Stimulated activated naive CD8-positive, alpha-beta T cell treated with anti-CD3 and anti-CD28 coated beads, Interleukin-15, Interleukin-2, amounts not matched to agents 100 U/mL and 50 U/mL, for 24 hours (primary cell): ENCODE data around the gene MKX.

Experiments used
- ATAC-seq: fragments of 150-1000 bp; cut with Tn5 transposase; one replicate; pipeline ENCODE4 v1.10.0; 2021
- DNase-seq: peaks from one replicate; pipeline ENCODE4 v3.0.0; 2021

The MKX gene, protein sequence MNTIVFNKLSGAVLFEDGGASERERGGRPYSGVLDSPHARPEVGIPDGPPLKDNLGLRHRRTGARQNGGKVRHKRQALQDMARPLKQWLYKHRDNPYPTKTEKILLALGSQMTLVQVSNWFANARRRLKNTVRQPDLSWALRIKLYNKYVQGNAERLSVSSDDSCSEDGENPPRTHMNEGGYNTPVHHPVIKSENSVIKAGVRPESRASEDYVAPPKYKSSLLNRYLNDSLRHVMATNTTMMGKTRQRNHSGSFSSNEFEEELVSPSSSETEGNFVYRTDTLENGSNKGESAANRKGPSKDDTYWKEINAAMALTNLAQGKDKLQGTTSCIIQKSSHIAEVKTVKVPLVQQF

DNA sequence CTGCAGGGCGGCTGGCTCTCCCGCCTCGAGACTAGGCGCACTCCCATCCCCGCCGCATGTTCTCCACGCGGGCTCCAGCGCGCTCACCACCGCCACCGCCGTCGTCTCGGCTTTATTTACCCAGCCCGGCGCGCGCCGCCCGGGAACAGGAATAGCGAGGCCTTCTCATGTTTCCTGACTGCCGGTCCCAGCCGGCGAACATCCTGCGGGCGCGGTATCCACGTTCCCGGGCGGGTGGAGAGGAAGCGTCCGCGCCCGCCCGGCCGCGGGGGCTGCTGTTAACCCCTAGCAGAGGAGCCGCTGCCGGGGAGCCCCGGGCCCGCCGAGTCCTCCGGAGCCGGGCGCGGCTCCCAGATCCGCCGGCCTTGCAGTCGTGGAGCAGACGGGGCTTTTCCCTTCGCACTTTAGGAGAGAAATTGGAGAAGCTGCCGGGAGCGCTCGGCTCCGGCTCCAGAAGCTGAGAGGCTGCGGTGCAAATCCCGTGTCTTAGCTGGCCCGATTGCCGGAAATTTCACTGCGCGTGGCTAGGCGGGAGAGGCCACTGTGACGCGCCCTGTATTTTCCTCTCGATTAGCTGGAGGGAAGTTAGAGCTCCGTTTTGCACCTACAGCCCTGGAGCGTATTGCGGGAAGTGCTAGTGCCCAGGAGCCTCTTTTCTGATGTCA is at the start of gene MKX:
MKX (minus strand) TSS at position 88 of the 665 bp plus-strand sequence. CDS start 2,404 bp downstream, outside the sequence.
- DNase-seq: peak; percentile 36
- ATAC-seq: no peak

DNA sequence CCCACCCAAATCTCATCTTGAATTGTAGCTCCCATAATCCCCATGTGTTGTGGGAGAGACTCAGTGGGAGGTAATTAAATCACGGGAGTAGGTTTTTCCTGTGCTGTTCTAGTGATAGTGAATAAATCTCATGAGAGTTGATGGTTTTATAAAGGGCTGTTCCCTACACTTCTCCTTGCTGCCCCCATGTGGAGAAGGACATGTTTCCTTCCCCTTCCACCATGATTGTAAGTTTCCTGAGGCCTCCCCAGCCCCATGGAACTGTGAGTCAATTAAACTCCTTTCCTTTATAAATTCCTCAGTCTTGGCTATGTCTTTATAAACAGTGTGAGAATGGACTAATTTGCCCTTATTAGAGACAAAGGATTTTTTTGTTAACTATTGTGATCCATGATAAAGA is 48.5 kb upstream of the MKX start:
- ATAC-seq: no peak
- no peak for DNase-seq

- DNase-seq (no peak), ATAC-seq (no peak)
Measured at GRCh38 chr10:27792216-27792615, 46.6 kb upstream of the MKX start.

DNA sequence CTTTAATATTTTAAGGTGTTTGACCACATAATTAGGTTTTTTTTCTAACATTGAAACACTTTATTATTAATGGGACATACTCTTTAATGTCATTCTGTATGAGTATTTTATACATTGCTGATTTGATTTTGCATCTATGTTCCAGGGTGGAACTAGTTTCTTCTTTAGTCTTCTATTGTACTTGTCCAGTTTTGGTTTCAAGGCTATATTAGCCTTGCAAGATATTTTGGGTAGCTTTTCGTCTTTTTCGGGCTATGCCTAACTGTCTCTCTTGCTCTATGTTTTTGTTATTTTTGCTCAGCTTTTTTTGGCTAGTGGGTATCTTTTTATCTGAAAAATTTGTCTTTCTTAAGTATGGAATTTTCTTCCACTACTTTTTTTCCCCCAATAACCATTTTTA is 38.7 kb upstream of the MKX start:
- ATAC-seq (no peak), DNase-seq (no peak)

DNA sequence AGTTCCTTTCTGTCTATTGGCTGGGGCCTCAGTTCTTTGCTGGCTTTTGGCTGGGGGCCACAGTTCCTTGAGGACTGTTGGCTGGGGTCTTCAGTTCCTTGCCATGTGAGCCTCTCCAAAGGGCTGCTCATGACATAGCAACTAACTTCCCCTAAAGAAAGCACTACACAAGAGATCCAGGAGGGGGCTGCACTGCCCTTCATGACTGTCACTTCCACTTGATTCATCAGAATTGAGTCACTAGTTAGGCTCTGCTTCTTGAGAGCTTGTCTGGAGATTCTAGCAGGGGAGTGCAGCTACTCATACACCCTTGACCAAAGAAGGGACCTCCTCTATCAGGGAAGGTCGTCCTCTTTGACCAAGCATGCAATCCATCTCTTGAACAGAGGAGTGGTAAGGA is 38.0 kb upstream of the MKX start:
- DNase-seq: peak; percentile 13
- peak; percentile 88 for ATAC-seq

DNA sequence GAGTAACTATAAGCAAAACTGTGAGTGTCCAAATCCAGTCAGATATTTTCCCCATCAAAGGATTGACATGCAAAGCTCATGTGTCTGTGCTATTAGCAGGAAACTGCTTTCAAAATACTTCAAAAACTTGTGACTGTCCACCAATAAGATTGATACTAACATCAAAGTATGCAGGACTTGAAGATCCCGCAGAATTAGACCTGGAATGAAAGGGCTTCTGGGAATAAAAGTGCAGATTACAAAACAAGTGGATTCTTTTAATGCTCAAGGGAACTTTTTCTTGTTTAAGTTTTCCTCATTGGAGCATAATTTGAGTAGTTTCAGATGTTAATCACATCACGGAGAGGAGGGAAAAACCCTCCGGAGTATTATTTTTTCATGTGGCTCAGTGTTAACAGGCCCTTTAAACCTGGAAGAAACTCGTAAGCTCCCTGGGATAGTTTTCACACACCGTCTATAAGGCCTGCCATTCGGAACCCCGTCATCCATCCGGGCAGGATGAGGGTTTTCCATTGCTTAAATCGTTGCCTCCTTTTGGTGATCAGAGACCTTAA is 33.9 kb upstream of the MKX start:
- ATAC-seq: no peak
- no peak for DNase-seq

DNA sequence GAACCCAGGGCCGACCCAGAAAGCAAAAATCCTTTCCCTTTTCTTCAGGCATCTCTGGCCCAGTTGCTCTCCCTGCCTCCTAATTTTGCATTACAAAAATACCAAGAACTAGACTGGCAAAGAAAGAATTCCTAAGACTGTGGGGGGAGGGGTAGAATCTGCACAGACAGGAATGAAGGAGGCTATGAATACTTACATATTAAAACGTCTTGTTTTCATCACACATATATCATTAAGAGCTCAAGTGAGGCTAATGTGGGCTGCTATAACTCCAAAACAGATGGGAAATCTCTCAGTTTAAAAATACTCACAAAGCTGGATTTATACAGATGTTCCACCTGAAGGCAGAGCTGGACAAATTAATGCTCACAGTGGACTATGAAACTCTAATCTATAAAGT is 29.2 kb upstream of the MKX start:
- DNase-seq (no peak), ATAC-seq (no peak)

- peak; percentile 90 for ATAC-seq
- peak; percentile 50 for DNase-seq
Measured at GRCh38 chr10:27771231-27771630, 25.6 kb upstream of the MKX start.

- DNase-seq: no peak
- no peak for ATAC-seq
Measured at GRCh38 chr10:27770181-27770580, 24.6 kb upstream of the MKX start.

DNA sequence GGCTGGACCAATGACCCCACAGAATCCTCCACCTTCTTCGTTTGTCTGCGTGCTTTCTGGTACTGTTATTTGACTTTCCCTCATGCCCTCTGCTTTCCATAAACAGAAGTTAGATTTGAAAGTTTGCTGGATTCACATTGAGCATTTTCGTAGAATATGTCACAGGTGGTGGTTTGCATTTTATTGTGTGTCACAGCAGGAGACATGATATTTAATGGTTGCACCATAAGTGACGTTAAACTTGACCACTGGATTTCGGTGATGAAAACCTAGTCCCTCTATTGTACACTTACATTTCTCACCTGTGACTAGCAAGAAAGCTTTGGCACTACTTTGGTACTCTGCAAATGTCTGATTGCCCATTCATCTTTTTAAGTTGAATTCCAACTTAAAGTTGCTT is 15.2 kb upstream of the MKX start:
- DNase-seq: no peak
- no peak for ATAC-seq

DNA sequence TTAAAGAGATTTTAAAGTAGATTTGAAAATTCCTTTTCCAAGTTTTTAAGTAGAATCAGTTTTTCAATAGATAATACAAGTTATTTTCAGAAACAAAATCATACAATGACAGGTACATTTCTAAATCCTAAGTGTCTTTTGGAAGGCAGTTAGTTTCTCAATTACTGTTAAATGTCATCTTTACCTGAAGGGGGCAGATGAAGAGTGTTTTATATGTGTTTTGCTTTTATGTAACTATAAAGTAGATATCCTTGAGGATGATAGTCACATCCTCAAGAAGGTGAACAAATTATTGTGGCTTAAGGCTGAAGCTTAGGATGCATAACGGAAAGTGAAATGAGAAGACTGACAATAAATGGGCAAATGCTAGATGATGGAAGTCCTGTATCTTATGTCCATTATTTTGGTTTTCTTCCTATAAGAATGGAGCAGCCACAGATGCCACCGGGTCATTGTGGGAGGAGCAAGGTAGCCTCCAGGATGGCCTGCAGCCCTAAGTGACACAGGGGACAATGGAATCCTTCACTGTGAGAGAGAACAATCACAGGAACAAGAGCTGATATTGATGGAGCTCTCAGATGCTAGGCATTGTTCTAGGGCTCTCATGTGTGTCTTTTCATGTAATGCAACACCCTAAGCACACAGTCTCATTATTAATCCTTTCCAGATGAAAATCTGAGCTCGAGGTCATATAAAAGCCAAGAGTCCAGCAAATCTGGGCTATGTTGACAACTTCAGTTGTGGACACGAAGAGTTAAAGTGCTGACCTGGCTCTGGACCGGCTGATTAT is 14.1 kb upstream of the MKX start:
- ATAC-seq: no peak
- no peak for DNase-seq

GRCh38 chr10:27752673-27753237 is 7.1 kb upstream of the MKX start:
- DNase-seq (no peak), ATAC-seq (no peak)

DNA sequence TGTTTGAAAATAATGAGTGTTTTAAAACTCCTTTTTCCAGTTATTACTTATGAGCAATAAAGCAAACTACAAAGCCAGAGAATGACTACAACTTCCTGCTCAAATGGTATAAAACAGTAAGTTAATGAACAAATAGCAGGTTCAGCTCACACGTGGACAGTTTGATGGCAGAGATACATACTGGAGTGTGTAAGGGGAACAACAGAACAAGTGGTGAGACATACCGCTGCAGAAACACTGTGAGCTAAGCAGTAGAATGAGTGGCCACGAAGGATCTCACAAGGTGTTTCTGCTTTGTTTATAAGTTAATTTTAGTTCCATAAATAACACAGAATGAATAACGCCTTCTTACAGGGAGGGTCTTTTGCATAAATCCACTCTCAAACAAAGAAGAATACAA is 3.0 kb upstream of the MKX start:
- DNase-seq (no peak), ATAC-seq (no peak)

- ATAC-seq: no peak
- DNase-seq: no peak
Measured at GRCh38 chr10:27747096-27747451, 1.5 kb upstream of the MKX start.

DNA sequence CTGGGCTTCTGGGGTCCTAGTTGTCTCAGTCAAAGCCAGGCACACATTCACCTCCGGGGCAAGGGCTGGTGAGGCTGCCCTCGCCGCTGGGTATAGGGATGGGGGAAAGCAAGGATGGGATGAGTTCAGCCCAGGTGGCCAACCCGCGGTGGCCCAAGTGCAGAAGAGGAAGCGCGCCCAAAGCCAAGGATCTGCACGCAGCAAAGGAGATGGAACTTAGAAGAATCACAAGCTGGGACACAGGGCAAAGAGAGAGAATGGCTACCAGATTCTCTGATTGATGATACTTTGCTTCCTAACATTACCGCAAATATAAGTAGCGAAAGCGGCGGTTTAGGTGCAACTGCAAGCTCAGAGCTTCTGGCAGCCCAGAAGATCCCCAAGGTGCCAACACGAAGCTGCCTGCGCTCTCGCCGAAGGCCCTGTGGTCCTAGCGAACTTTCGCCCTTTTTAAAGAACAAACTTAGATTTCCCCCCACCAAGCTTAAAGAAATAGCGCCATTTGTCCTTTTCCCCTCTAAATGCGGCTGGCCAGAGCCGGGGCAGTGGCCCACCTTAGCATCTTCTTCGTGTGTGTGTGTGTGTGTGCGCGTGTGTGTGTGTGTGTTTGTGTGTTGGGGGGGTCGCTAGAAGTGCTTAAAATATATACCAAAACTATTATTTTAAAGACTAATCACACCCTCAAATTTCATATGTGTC is 927 bp upstream of the MKX start:
- no peak for ATAC-seq

GRCh38 chr10:27744802-27745731 is 552 bp downstream of the MKX start:
- DNase-seq (peak; percentile 26), ATAC-seq (no peak)

More for the DNA sequence above, 927 bp upstream of the MKX start:
- DNase-seq: peak; percentile 11

DNA sequence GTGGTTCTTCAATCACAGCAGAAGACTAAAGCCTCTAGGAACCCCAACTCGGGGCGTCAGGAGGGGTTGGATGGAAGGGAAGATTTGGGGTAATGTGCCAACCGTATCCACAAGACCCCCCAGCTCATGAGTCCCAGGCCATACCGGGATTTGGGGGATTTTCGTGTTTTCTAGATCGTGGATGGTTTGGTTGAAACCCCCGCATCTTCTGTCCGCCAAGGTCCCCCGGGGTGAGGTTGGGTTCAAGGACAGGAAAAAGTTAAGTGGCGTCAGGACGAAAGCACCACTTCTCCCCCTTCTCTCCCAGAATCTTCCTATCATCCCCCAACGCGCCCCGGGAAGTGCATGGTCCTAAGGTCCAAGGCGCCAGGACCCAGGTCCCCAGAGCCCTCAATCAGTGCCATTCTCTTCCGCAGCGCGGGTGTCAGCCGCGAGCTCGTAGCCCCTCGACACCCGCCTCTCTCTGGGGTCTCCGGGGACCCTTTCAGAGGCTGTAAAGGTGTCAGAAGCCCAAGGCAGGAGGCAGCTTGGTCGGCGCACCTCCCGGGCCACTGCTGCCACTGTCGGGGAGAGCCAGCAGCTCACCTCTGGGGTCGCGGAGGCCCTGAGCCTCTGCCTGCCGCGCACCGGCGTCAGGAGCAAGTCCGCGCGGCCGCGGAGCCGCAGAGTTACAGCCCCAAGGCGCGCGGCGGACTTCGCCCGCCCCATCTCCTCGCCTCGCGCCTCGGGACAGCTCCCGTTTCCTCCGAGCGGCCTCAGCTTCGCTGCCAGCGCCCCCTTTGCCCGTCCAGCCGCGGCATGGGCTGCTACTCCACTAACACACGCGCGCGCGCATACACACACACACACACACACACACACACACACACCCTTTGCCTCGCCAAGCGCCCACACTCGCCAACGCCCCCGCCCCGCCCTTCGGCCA is 1.5 kb downstream of the MKX start:
- ATAC-seq (no peak), DNase-seq (peak; percentile 39)

- ATAC-seq: peak; percentile 8
Measured at GRCh38 chr10:27743012-27743876, 2.4 kb downstream of the MKX start.

More at GRCh38 chr10:27743012-27743876, 2.4 kb downstream of the MKX start:
- DNase-seq: peak; percentile 41
